Uterus (tissue), 2 donors: ENCODE measurements around the gene SH3RF3.

Experiments
- CTCF ChIP-seq, 4 experiments: fragments of 200-600 bp in 2 of 4; fragments of 450-650 bp in 2 of 4; sonication (generic) in 2 of 4; IDR thresholded peaks; one replicate each; pipeline ENCODE4 v1.5.1; 2016 to 2019; ENCODE audit warnings: antibody characterized with exemption in 4 of 4, mild to moderate bottlenecking in 2 of 4, moderate library complexity in 1 of 4
- POLR2A ChIP-seq, 2 donors: fragments of 450-650 bp; IDR thresholded peaks; one replicate each; pipeline ENCODE4 v1.6.1; 2016; ENCODE audit warnings: antibody characterized with exemption in 2 of 2, mild to moderate bottlenecking in 1 of 2, moderate library complexity in 1 of 2

GRCh38 chr2:109475531-109476210, 346.7 kb downstream of the SH3RF3 start:
- TF ChIP-seq POLR2A (IDR thresholded peaks at IDR 0.05) (no peak), CTCF (IDR thresholded peaks at IDR 0.05) (no peak)
